OCI-LY3 (cell line): ENCODE results near the gene CEP131.

Experiments used
- EZH2phosphoT487 ChIP-seq: fragments of 200-600 bp; shearing (Covaris generic); IDR thresholded peaks from 2 replicates; pipeline ENCODE4 v1.6.1; 2018; ENCODE audit warnings: antibody characterized with exemption, mixed run types, low read depth
- TF ChIP-seq, protein P1 (sequence below): fragments of 200-600, 300-600 bp; sonication (generic); IDR thresholded peaks from 2 replicates; pipeline ENCODE4 v1.5.1; 2014; ENCODE audit warnings: antibody characterized with exemption, low read length, low read depth

DNA sequence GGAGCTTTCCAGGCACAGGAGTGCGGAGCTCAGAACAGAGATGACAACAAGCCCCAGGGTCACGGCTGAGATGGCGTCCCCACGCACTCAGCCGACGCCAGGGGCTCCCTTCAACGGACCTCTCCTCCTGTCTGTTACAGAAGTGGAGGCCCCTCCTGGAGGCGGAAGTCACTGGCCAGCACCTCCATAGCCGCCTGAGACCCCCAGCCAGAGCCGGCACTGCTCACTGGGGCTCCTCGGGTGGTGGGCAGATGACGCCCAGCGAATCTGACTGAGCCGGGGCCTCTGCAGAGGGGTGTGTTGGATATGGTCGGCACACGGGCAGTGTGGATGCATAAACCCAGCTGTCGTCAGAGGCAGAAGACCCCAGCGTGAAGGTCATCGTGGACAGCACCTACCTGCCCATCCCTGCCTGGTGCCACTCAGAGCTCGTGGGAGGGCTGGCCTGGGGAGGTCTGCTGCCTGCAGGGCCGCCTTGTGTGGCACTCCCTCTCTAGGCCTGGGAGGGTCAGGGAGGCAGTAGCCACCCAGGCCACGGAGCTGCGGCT lies 36.4 kb upstream of the CEP131 start:
- TF ChIP-seq, protein P1, sequence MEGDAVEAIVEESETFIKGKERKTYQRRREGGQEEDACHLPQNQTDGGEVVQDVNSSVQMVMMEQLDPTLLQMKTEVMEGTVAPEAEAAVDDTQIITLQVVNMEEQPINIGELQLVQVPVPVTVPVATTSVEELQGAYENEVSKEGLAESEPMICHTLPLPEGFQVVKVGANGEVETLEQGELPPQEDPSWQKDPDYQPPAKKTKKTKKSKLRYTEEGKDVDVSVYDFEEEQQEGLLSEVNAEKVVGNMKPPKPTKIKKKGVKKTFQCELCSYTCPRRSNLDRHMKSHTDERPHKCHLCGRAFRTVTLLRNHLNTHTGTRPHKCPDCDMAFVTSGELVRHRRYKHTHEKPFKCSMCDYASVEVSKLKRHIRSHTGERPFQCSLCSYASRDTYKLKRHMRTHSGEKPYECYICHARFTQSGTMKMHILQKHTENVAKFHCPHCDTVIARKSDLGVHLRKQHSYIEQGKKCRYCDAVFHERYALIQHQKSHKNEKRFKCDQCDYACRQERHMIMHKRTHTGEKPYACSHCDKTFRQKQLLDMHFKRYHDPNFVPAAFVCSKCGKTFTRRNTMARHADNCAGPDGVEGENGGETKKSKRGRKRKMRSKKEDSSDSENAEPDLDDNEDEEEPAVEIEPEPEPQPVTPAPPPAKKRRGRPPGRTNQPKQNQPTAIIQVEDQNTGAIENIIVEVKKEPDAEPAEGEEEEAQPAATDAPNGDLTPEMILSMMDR: no peak
- TF ChIP-seq EZH2phosphoT487: no peak
